ENCODE results near the gene SH3RF3. TPM values are rescaled to one million over a fixed set of nuclear protein-coding genes. Genes with fewer than 3 reads are reported as not detected.

Gene SH3RF3
- total RNA-seq, 2 donors from 2014 or later, result 1.4 to 17.0 TPM

GRCh38 chr2:109460553-109461324 lies 331.7 kb downstream of the SH3RF3 start:
- intact Hi-C loops (cut with DNase I), result no loop called here
- no peaks in the 10 kb centered on the region for H3K36me3 ChIP-seq
- H3K27ac ChIP-seq, result no peak overlapping the region
- TF ChIP-seq POLR2A (IDR thresholded peaks at IDR 0.05) (no peak), CTCF (IDR thresholded peaks at IDR 0.05) (no peak), POLR2AphosphoS5 (IDR thresholded peaks at IDR 0.05) (no peak)
- no peaks in the 10 kb centered on the region for H3K4me1 ChIP-seq (replicated peaks)
- 94% methylated on average over 4 of the region's 4 CpGs for WGBS
- no peak for DNase-seq (ENCODE audit: low spot score)
- H3K4me3 ChIP-seq, result no peak overlapping the region
- no peaks in the 10 kb centered on the region for H3K27me3 ChIP-seq (replicated peaks; ENCODE audit: insufficient read depth)
- no peaks in the 10 kb centered on the region for H3K9me3 ChIP-seq

- Histone ChIP-seq H3K9me3 (no peaks in the 10 kb centered on the region), H3K36me3 (no peaks in the 10 kb centered on the region), H3K27me3 (replicated peaks; ENCODE audit: insufficient read depth) (no peaks in the 10 kb centered on the region), H3K27ac (no peak overlapping the region), H3K4me1 (replicated peaks) (no peaks in the 10 kb centered on the region), H3K4me3 (no peak overlapping the region)
- intact Hi-C loops (cut with DNase I), result no loop called here
- WGBS, result 79% methylated on average over 6 of the region's 6 CpGs
- TF ChIP-seq POLR2A (IDR thresholded peaks at IDR 0.05), result no peak
- TF ChIP-seq CTCF (IDR thresholded peaks at IDR 0.05), result no peak
- no peak for TF ChIP-seq POLR2AphosphoS5 (IDR thresholded peaks at IDR 0.05)
- no peak for DNase-seq (ENCODE audit: low spot score)
These were observed 334.2 kb downstream of the SH3RF3 start for GRCh38 chr2:109463236-109463635.

GRCh38 chr2:109463891-109464290 lies 334.9 kb downstream of the SH3RF3 start:
- WGBS, result 79% methylated on average over 5 of the region's 5 CpGs
- Histone ChIP-seq H3K4me1 (replicated peaks) (no peaks in the 10 kb centered on the region), H3K4me3 (no peak overlapping the region), H3K36me3 (no peaks in the 10 kb centered on the region), H3K27ac (no peak overlapping the region), H3K9me3 (no peaks in the 10 kb centered on the region), H3K27me3 (replicated peaks; ENCODE audit: insufficient read depth) (no peaks in the 10 kb centered on the region)
- intact Hi-C loops (cut with DNase I), result no loop called here
- DNase-seq (ENCODE audit: low spot score), result no peak
- no peak for TF ChIP-seq POLR2A (IDR thresholded peaks at IDR 0.05)
- no peak for TF ChIP-seq POLR2AphosphoS5 (IDR thresholded peaks at IDR 0.05)
- no peak for TF ChIP-seq CTCF (IDR thresholded peaks at IDR 0.05)

- Histone ChIP-seq H3K9me3 (no peaks in the 10 kb centered on the region), H3K27ac (no peak overlapping the region), H3K4me1 (replicated peaks) (no peaks in the 10 kb centered on the region), H3K27me3 (replicated peaks; ENCODE audit: insufficient read depth) (no peaks in the 10 kb centered on the region), H3K36me3 (no peaks in the 10 kb centered on the region), H3K4me3 (no peak overlapping the region)
- WGBS, result 83% methylated on average over 8 of the region's 8 CpGs
- TF ChIP-seq POLR2AphosphoS5 (IDR thresholded peaks at IDR 0.05), result no peak
- no peak for TF ChIP-seq CTCF (IDR thresholded peaks at IDR 0.05)
- no peak for TF ChIP-seq POLR2A (IDR thresholded peaks at IDR 0.05)
- DNase-seq (ENCODE audit: low spot score), result no peak
- intact Hi-C loops (cut with DNase I), result no loop called here
These were observed 337.9 kb downstream of the SH3RF3 start for GRCh38 chr2:109466674-109467575.
